Smooth muscle cell (in vitro differentiated cells): ENCODE results near the gene MFGE8. TPM values are rescaled to one million over a fixed set of nuclear protein-coding genes. Genes with fewer than 3 reads are reported as not detected.

Experiments used
- DNase-seq: peaks from one replicate; lab custom pipeline; 2025; ENCODE audit not compliant: unreplicated experiment; lab: John Stamatoyannopoulos, UW
- H2AFZ ChIP-seq: fragments of 200-600 bp; sonication (generic); 2 replicates; pipeline ENCODE4 v1.6.0; 2016; ENCODE audit warnings: antibody characterized with exemption, low read depth, mild to moderate bottlenecking
- H3F3A ChIP-seq: fragments of 200-600 bp; sonication (generic); 2 replicates; pipeline ENCODE4 v1.6.0; 2017; ENCODE audit warnings: antibody characterized with exemption, low read depth
- H3K27ac ChIP-seq: fragments of 200-600 bp; sonication (generic); 2 replicates; pipeline ENCODE4 v1.5.1; 2016; ENCODE audit warnings: low read depth, mild to moderate bottlenecking
- H3K27me3 ChIP-seq: fragments of 200-600 bp; sonication (generic); 2 replicates; pipeline ENCODE4 v1.6.1; 2016; ENCODE audit warnings: low read depth, mild to moderate bottlenecking
- H3K36me3 ChIP-seq: fragments of 200-600 bp; sonication (generic); 2 replicates; pipeline ENCODE4 v1.5.1; 2016; ENCODE audit warnings: low read depth
- H3K4me1 ChIP-seq: fragments of 200-600 bp; sonication (generic); 2 replicates; pipeline ENCODE4 v1.5.1; 2016; ENCODE audit warnings: low read depth
- H3K4me2 ChIP-seq: fragments of 200-600 bp; sonication (generic); 2 replicates; pipeline ENCODE4 v1.6.0; 2016; ENCODE audit warnings: mild to moderate bottlenecking
- H3K4me3 ChIP-seq: fragments of 200-600 bp; sonication (generic); 2 replicates; pipeline ENCODE4 v1.5.1; 2016; ENCODE audit warnings: mild to moderate bottlenecking
- H3K79me2 ChIP-seq: fragments of 200-600 bp; sonication (generic); 2 replicates; pipeline ENCODE4 v1.6.0; 2016; ENCODE audit warnings: low read depth, mild to moderate bottlenecking
- H3K9ac ChIP-seq: fragments of 200-600 bp; sonication (generic); 2 replicates; pipeline ENCODE4 v1.6.0; 2016; ENCODE audit warnings: low read depth
- H3K9me3 ChIP-seq: fragments of 200-600 bp; sonication (generic); replicated peaks from 2 replicates; pipeline ENCODE4 v1.5.1; 2016; ENCODE audit warnings: low read depth
- H4K20me1 ChIP-seq: fragments of 200-600 bp; sonication (generic); 2 replicates; pipeline ENCODE4 v1.6.0; 2016; ENCODE audit warnings: low read depth
- WGBS: methylation state at CpG from one replicate; pipeline ENCODE4 v1.1.7; 2016; ENCODE audit warnings: low lambda C conversion rate; 5-methylcytosine and 5-hydroxymethylcytosine counted together
- polyA plus RNA-seq: library from polyadenylated mRNA; unstranded; fragments of >200 nt; fragmentation: Nextera tagmentation; extraction: Ambion mirVana; gene quantifications from 2 replicates; pipeline ENCODE4 v1.2.1, GENCODE V29; 2016
- total RNA-seq: library from RNA; depleted of rRNA; stranded (reverse); fragments of >200 nt; gene quantifications from 2 replicates; pipeline ENCODE4 v1.2.3, GENCODE V29; 2014
- TF ChIP-seq, protein P1 (sequence below): fragments of 200-600 bp; sonication (generic); IDR thresholded peaks from 2 replicates; pipeline ENCODE4 v1.5.1; 2017; ENCODE audit warnings: borderline replicate concordance, mild to moderate bottlenecking, antibody characterized with exemption; ENCODE audit not compliant: insufficient read depth, poor library complexity, severe bottlenecking

Gene MFGE8
- total and polyA plus RNA-seq, 2 experiments from 2014 or later: 185 to 237 TPM

GRCh38 chr15:88866295-88866881 lies 46.8 kb downstream of the MFGE8 start:
- TF ChIP-seq, protein P1, sequence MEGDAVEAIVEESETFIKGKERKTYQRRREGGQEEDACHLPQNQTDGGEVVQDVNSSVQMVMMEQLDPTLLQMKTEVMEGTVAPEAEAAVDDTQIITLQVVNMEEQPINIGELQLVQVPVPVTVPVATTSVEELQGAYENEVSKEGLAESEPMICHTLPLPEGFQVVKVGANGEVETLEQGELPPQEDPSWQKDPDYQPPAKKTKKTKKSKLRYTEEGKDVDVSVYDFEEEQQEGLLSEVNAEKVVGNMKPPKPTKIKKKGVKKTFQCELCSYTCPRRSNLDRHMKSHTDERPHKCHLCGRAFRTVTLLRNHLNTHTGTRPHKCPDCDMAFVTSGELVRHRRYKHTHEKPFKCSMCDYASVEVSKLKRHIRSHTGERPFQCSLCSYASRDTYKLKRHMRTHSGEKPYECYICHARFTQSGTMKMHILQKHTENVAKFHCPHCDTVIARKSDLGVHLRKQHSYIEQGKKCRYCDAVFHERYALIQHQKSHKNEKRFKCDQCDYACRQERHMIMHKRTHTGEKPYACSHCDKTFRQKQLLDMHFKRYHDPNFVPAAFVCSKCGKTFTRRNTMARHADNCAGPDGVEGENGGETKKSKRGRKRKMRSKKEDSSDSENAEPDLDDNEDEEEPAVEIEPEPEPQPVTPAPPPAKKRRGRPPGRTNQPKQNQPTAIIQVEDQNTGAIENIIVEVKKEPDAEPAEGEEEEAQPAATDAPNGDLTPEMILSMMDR: no peak
- Histone ChIP-seq H4K20me1 (no peaks in the 10 kb centered on the region), H3K79me2 (no peaks in the 10 kb centered on the region), H3K4me1 (no peaks in the 10 kb centered on the region), H3K9ac (no peak overlapping the region), H3K27ac (no peak overlapping the region), H3K4me3 (no peak overlapping the region), H3K27me3 (no peaks in the 10 kb centered on the region), H2AFZ (no peak overlapping the region), H3K4me2 (no peak overlapping the region), H3K36me3 (no peaks in the 10 kb centered on the region), H3F3A (no peaks in the 10 kb centered on the region), H3K9me3 (no peaks in the 10 kb centered on the region)
- 94% methylated on average over 10 of the region's 10 CpGs for WGBS
- DNase-seq: no peak

DNA sequence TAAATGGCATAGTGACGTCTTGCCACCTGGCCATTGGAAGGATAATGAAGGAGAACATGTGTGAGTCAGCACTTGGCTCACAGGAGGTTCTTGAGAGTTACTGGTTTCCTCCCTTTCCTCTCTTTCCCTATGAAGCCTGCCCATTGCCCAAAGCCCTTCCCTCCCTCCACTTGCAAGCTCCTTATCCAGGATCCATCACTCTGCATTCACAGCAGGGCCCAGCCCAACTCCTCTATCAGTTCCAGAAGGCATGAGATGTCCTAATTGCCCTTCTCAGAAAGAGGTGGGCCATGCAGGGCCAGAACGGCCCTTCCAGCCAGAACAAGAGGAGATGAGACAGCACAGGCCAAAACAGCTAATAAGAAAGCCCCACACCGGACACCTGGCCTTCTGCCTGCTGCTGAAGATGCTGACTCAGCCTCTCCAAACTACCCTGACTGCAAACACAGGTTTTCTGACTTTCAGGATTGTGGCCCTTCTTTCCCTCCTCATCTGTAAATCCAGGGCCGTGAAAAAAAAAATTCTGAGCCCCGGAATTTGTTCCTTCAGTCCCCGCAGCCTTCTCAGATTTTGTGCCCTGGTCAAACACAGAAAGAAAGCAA lies 47.6 kb downstream of the MFGE8 start:
- Histone ChIP-seq H3K27ac (no peak overlapping the region), H4K20me1 (no peaks in the 10 kb centered on the region), H3K9me3 (no peaks in the 10 kb centered on the region), H3K4me3 (no peak overlapping the region), H3F3A (no peaks in the 10 kb centered on the region), H3K4me2 (no peak overlapping the region), H2AFZ (no peak overlapping the region), H3K79me2 (no peaks in the 10 kb centered on the region), H3K9ac (no peak overlapping the region), H3K4me1 (no peaks in the 10 kb centered on the region), H3K36me3 (no peaks in the 10 kb centered on the region), H3K27me3 (no peaks in the 10 kb centered on the region)
- 81% methylated on average over 6 of the region's 6 CpGs for WGBS
- no peak for DNase-seq
- TF ChIP-seq, protein P1: no peak

DNA sequence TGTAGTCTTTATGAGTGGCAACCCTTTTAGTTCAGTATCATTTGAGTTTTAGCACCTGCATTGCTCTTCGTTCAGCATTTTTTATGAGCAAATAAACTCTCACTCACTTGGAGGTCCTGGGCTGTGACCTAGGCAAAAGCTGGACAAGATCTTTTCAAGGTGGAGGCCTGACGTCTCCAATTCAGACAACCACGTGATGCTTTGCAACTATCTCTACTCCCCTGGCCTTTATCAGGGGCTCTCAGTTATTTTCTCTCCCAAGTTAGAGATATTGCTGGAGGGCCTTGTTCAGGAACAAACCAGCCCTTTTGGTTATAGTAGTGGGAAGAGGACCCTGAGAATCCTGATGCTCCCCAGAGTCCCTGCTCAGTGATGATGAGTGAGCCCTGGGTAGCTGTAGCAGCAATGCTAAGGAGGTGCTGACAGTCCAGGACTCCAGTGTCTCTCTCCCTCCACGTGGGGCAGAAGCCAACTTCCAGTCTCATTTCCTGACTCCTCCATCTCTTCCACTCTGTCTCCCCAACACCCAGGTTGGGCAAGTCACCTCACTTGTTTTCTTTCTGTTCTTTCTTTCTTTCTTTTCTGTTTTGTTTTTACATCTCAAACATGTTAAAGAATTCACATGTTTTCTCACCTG lies 48.2 kb downstream of the MFGE8 start:
- WGBS: 82% methylated on average over 4 of the region's 4 CpGs

More for the DNA sequence above, 48.2 kb downstream of the MFGE8 start:
- Histone ChIP-seq H3K9ac (no peak overlapping the region), H4K20me1 (no peaks in the 10 kb centered on the region), H3K9me3 (no peaks in the 10 kb centered on the region), H3K4me2 (no peak overlapping the region), H3K4me1 (no peaks in the 10 kb centered on the region), H3K79me2 (no peaks in the 10 kb centered on the region), H3K4me3 (no peak overlapping the region), H3K27ac (no peak overlapping the region), H3K27me3 (no peaks in the 10 kb centered on the region), H2AFZ (no peak overlapping the region), H3K36me3 (no peaks in the 10 kb centered on the region), H3F3A (no peaks in the 10 kb centered on the region)
- TF ChIP-seq, protein P1: no peak
- no peak for DNase-seq
